H1 (cell line): Measurements from ENCODE around the gene HSCB. TPM values are rescaled to one million over a fixed set of nuclear protein-coding genes. Genes with fewer than 3 reads are reported as not detected.

Experiments
- CTCF ChIA-PET: fragments of 300-600 bp; sonication (Branson Sonifier 250); formaldehyde crosslinking; loops from one replicate; lab custom pipeline; 2021; ENCODE audit not compliant: partially characterized antibody; lab: Charles Lee
- POLR2A ChIA-PET: fragments of 300-600 bp; sonication (Branson Sonifier 250); formaldehyde crosslinking; loops from one replicate; lab custom pipeline; 2021; ENCODE audit warnings: inconsistent platforms; ENCODE audit not compliant: partially characterized antibody; lab: Charles Lee
- DNase-seq, 2 experiments: peaks; one replicate each; pipeline versions ENCODE4 v3.0.0 to v3.0.0-alpha.2; 2010 to 2022; ENCODE audit warnings: low spot score in 2 of 2, low read depth in 1 of 2, mixed read lengths in 1 of 2
- FAIRE-seq: peaks from 2 replicates; lab custom pipeline; 2011; peaks lifted over from hg19 to GRCh38; lab: Jason Lieb, UNC
- H2AFZ ChIP-seq: 2 replicates; pipeline ENCODE4 v1.8.1; 2012; ENCODE audit warnings: low read length, inconsistent platforms
- H2AK5ac ChIP-seq: 2 replicates; pipeline ENCODE4 v1.6.1; 2013; ENCODE audit warnings: low read depth, low read length
- H2BK120ac ChIP-seq: replicated peaks from 2 replicates; pipeline ENCODE3; 2013; ENCODE audit warnings: low read depth, low read length, inconsistent platforms
- H2BK12ac ChIP-seq: 2 replicates; pipeline ENCODE4 v1.6.1; 2013; ENCODE audit warnings: low read depth, low read length
- H2BK15ac ChIP-seq: 2 replicates; pipeline ENCODE4 v1.6.1; 2013; ENCODE audit warnings: low read length
- H2BK20ac ChIP-seq: 2 replicates; pipeline ENCODE4 v1.6.1; 2013; ENCODE audit warnings: low read length
- H2BK5ac ChIP-seq: 2 replicates; pipeline ENCODE4 v1.6.1; 2013; ENCODE audit warnings: low read depth, low read length
- H3K14ac ChIP-seq: 2 replicates; pipeline ENCODE4 v1.6.1; 2013; ENCODE audit warnings: inconsistent platforms; ENCODE audit not compliant: insufficient read length
- H3K18ac ChIP-seq: 2 replicates; pipeline ENCODE4 v1.6.1; 2013; ENCODE audit warnings: low read length; ENCODE audit errors: extremely low read depth
- H3K23ac ChIP-seq: 2 replicates; pipeline ENCODE4 v1.6.1; 2013; ENCODE audit warnings: inconsistent platforms; ENCODE audit not compliant: insufficient read length
- H3K23me2 ChIP-seq: 2 replicates; pipeline ENCODE4 v1.6.1; 2013; ENCODE audit warnings: low read depth, low read length
- H3K27ac ChIP-seq: 2 replicates; pipeline ENCODE4 v1.6.1; 2011; ENCODE audit warnings: low read depth, low read length, inconsistent platforms
- H3K27me3 ChIP-seq, 4 experiments: replicated peaks in 1 of 4; 1 replicate in 1 of 4; 2 replicates in 3 of 4; pipeline versions ENCODE4 v1.6.1 to v1.8.1; 2011 to 2013; ENCODE audit warnings: low read length in 3 of 4, mild to moderate bottlenecking in 3 of 4, inconsistent platforms in 2 of 4, mixed read lengths in 2 of 4, moderate library complexity in 1 of 4; ENCODE audit not compliant: control insufficient read depth in 3 of 4, insufficient read depth in 3 of 4; ENCODE audit errors: extremely low read depth in 1 of 4
- H3K36me3 ChIP-seq, 4 experiments: 2 replicates each; pipeline versions ENCODE4 v1.6.1 to v1.8.1; 2011 to 2013; ENCODE audit warnings: mild to moderate bottlenecking in 4 of 4, low read length in 3 of 4, moderate library complexity in 2 of 4, control low read depth in 1 of 4, inconsistent platforms in 1 of 4; ENCODE audit not compliant: insufficient read depth in 4 of 4, control insufficient read depth in 2 of 4
- H3K4ac ChIP-seq: replicated peaks from 2 replicates; pipeline ENCODE3; 2013; ENCODE audit warnings: low read length, low read depth, mixed read lengths, inconsistent platforms; ENCODE audit not compliant: insufficient read length
- H3K4me1 ChIP-seq, 4 experiments: replicated peaks in 1 of 4; 1 replicate in 1 of 4; 2 replicates in 3 of 4; pipeline versions ENCODE4 v1.6.1 to v1.8.1; 2011 to 2013; ENCODE audit warnings: low read length in 3 of 4, inconsistent platforms in 2 of 4, mixed read lengths in 1 of 4; ENCODE audit not compliant: insufficient read depth in 4 of 4, control insufficient read depth in 3 of 4
- H3K4me2 ChIP-seq, 2 experiments: 2 replicates each; pipeline versions ENCODE4 v1.6.1 to v1.8.1; 2011 to 2013; ENCODE audit warnings: low read depth in 2 of 2, low read length in 2 of 2, control low read depth in 1 of 2, inconsistent platforms in 1 of 2, mild to moderate bottlenecking in 1 of 2; ENCODE audit not compliant: insufficient read depth in 1 of 2
- H3K4me3 ChIP-seq, 4 experiments: fragments of 200-600, 300-600 bp in 1 of 4; sonication (generic), shearing (Covaris generic), sonication (Bioruptor Twin) in 1 of 4; 2 replicates each; pipeline versions ENCODE4 v1.5.1 to v1.8.1; 2011 to 2016; ENCODE audit warnings: low read length in 4 of 4, low read depth in 3 of 4, control low read depth in 2 of 4, inconsistent platforms in 2 of 4, mild to moderate bottlenecking in 2 of 4, mixed read lengths in 1 of 4, moderate library complexity in 1 of 4; ENCODE audit not compliant: insufficient read depth in 2 of 4; ENCODE audit errors: extremely low read depth in 1 of 4
- H3K56ac ChIP-seq: replicated peaks from 2 replicates; pipeline ENCODE3; 2013; ENCODE audit warnings: low read depth, mild to moderate bottlenecking, mixed read lengths, low read length, inconsistent platforms; ENCODE audit not compliant: insufficient read length
- H3K79me1 ChIP-seq: 2 replicates; pipeline ENCODE4 v1.6.1; 2013; ENCODE audit warnings: low read depth, low read length, control low read depth
- H3K79me2 ChIP-seq, 2 experiments: 2 replicates each; pipeline versions ENCODE4 v1.6.1 to v1.8.1; 2012 to 2013; ENCODE audit warnings: low read length in 2 of 2, mild to moderate bottlenecking in 2 of 2, inconsistent platforms in 1 of 2; ENCODE audit not compliant: insufficient read depth in 2 of 2, control insufficient read depth in 1 of 2
- H3K9ac ChIP-seq, 4 experiments: replicated peaks in 1 of 4; 1 replicate in 1 of 4; 2 replicates in 3 of 4; pipeline versions ENCODE4 v1.6.1 to v1.8.1; 2011 to 2013; ENCODE audit warnings: low read depth in 3 of 4, low read length in 3 of 4, control low read depth in 2 of 4, mild to moderate bottlenecking in 2 of 4, moderate library complexity in 2 of 4, inconsistent platforms in 1 of 4; ENCODE audit errors: extremely low read depth in 1 of 4
- H3K9me3 ChIP-seq, 2 experiments: 2 replicates each; pipeline versions ENCODE4 v1.6.1 to v1.8.1; 2012 to 2013; ENCODE audit warnings: mild to moderate bottlenecking in 2 of 2, moderate library complexity in 2 of 2, control low read depth in 1 of 2, inconsistent platforms in 1 of 2, low read depth in 1 of 2, low read length in 1 of 2, mixed read lengths in 1 of 2; ENCODE audit not compliant: insufficient read depth in 2 of 2
- H4K20me1 ChIP-seq, 2 experiments: replicated peaks in 1 of 2; 2 replicates each; pipeline versions ENCODE3 to v1.8.1; 2011 to 2013; ENCODE audit warnings: inconsistent platforms in 2 of 2, low read length in 2 of 2, mild to moderate bottlenecking in 1 of 2; ENCODE audit not compliant: insufficient read depth in 2 of 2, control insufficient read depth in 1 of 2
- H4K5ac ChIP-seq: 2 replicates; pipeline ENCODE4 v1.6.1; 2013; ENCODE audit warnings: low read length, low read depth, mixed read lengths, inconsistent platforms; ENCODE audit not compliant: insufficient read length
- H4K8ac ChIP-seq: 2 replicates; pipeline ENCODE4 v1.8.0; 2013; ENCODE audit warnings: mild to moderate bottlenecking, moderate library complexity, low read length, inconsistent platforms; ENCODE audit not compliant: insufficient read depth; ENCODE audit errors: extremely low read depth
- H4K91ac ChIP-seq: replicated peaks from 2 replicates; pipeline ENCODE3; 2013; ENCODE audit warnings: low read length, mixed read lengths, inconsistent platforms; ENCODE audit not compliant: insufficient read length
- ASH2L ChIP-seq: fragments of 200-600, 300-600 bp; sonication (generic); IDR thresholded peaks from one replicate; pipeline ENCODE4 v1.7.1; 2017; ENCODE audit warnings: low read length
- BACH1 ChIP-seq: IDR thresholded peaks from 2 replicates; pipeline ENCODE4 v1.6.1; 2012; ENCODE audit warnings: low read length, improper control_type of control experiment
- CHD1 ChIP-seq: IDR thresholded peaks from 2 replicates; pipeline ENCODE4 v1.6.1; 2012; ENCODE audit warnings: low read depth, low read length, improper control_type of control experiment
- EZH2 ChIP-seq: fragments of 200-600 bp; sonication (generic); IDR thresholded peaks from 2 replicates; pipeline ENCODE4 v1.7.1; 2012; ENCODE audit warnings: low read depth, mild to moderate bottlenecking, moderate library complexity, low read length, inconsistent platforms; ENCODE audit not compliant: severe bottlenecking
- WGBS, 2 experiments: shearing (Covaris generic) in 1 of 2; methylation state at CpG; one replicate each; pipeline versions ENCODE4 v1.1.6 to v1.1.7; 2013 to 2015; ENCODE audit warnings: low lambda C conversion rate in 2 of 2, mixed read lengths in 2 of 2, inconsistent platforms in 1 of 2, low coverage in 1 of 2, missing lambda C conversion rate in 1 of 2; ENCODE audit not compliant: insufficient replicate concordance in 2 of 2, insufficient coverage in 1 of 2, insufficient read length in 1 of 2; ENCODE audit errors: extremely low coverage in 1 of 2, missing lambda C conversion rate in 1 of 2; 5-methylcytosine and 5-hydroxymethylcytosine counted together
- polyA plus RNA-seq, 7 experiments: library from polyadenylated mRNA; depleted of rRNA in 3 of 7; stranded (reverse) in 5 of 7; unstranded in 2 of 7; fragments of >200 nt in 5 of 7; fragments of 200-250 nt in 2 of 7; gene quantifications; 1 replicate in 5 of 7; 2 replicates in 1 of 7; 4 replicates in 1 of 7; pipeline versions ENCODE4 v1.2.1 to v1.2.3, GENCODE V29; 2011 to 2013; ENCODE audit warnings: missing spikeins in 2 of 7, mixed read lengths in 2 of 7
- total RNA-seq: library from RNA; stranded (reverse); fragmentation: NEBNext Ultra II Directional; extraction: Animal tissue kit (Norgen Biotek cat#: 25700); gene quantifications from 2 replicates; pipeline ENCODE4 v1.2.1, GENCODE V29; 2021

The HSCB gene
- total and polyA plus RNA-seq, 2 of the 8 experiments (the other 6 are each of a cell fraction or from before 2014, with no cell fraction given), result 14.7 to 16.6 TPM

DNA sequence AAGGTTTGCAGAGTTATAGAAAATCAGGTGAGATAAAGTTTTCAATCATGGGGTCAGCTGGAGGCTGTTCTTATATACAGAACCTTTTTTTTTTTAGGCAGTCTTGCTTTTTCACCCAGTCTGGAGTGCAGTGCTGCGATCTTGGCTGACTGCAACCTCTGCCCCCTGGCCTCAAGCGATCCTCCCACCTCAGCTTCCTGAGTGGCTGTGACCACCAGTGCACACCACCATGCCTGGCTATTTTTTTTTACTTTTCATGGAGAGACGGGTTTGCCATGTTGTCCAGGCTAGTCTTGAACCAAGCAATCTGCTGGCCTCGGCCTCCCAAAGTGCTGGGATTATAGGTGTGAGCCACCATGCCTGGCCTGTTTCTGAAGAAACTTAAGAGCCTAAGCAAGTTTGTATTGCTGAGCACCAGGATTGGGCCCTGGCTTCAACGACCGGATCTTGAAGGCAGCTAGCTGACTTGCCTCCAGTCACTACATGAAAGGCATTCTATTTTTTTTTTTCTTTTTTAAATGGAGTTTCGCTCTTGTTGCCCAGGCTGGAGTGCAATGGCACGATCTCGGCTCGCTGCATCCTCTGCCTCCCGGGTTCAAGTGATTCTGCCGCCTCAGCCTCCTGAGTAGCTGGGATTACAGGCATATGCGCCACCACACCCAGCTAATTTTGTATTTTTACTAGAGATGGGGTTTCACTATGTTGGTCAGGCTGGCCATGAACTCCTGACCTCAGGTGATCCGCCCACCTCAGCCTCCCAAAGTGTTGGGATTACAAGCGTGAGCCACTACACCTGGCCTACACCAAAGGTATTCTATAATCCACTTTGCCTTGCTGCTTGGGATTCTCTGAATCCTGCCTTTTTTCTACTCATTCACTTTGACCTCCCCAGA is 50.9 kb downstream of the HSCB start:
- H3K9me3 ChIP-seq, result no peaks in the 10 kb centered on the region
- H2BK5ac ChIP-seq, result no peak overlapping the region
- no peak overlapping the region for H2BK12ac ChIP-seq
- H3K79me2 ChIP-seq, result peaks cover 0 to 10% of the 10 kb centered on the region in 2 experiments; a peak in 2 of 4 replicates
- CTCF ChIA-PET, result interaction anchor here (1.3 kb wide), 1 partner anchor 192 kb away, joined by 4 read pairs; no protein-coding TSS in a partner anchor
- no peak overlapping the region for H3K4me2 ChIP-seq
- DNase-seq (no peak), FAIRE-seq (no peak)
- no peak overlapping the region for H3K14ac ChIP-seq
- peaks cover 2 to 10% of the 10 kb centered on the region in 2 experiments for H4K20me1 ChIP-seq
- H3K4me1 ChIP-seq, result no peaks in the 10 kb centered on the region
- H4K8ac ChIP-seq, result no peak overlapping the region
- no peaks in the 10 kb centered on the region; the same call in 1 of the 2 replicates for H3K79me1 ChIP-seq
- no peak overlapping the region; the same call in 1 of the 2 replicates for H3K27ac ChIP-seq
- H3K27me3 ChIP-seq, result no peaks in the 10 kb centered on the region
- no peak overlapping the region for H2AFZ ChIP-seq
- H3K23ac ChIP-seq, result no peak overlapping the region
- H2BK120ac ChIP-seq, result no peak overlapping the region
- no peak overlapping the region for H3K56ac ChIP-seq
- H4K5ac ChIP-seq, result no peak overlapping the region
- POLR2A ChIA-PET, result interaction anchor here (1.0 to 2.0 kb wide), 4 partner anchors 10 to 163 kb away, joined by 3 to 7 read pairs (median 6); no protein-coding TSS in a partner anchor
- no peak overlapping the region for H4K91ac ChIP-seq
- 91% methylated on average over 15 of the region's 15 CpGs; no CpG with 5 or more reads in 1 of the 2 experiments for WGBS, 2 experiments
- no peak overlapping the region for H2BK20ac ChIP-seq
- H3K36me3 ChIP-seq, result peaks cover 22 to 49% (median 39%) of the 10 kb centered on the region in 4 experiments
- H2BK15ac ChIP-seq, result no peak overlapping the region
- H3K9ac ChIP-seq, result no peak overlapping the region
- no peak overlapping the region for H2AK5ac ChIP-seq
- no peak overlapping the region for H3K18ac ChIP-seq
- H3K23me2 ChIP-seq, result no peaks in the 10 kb centered on the region
- no peak overlapping the region for H3K4ac ChIP-seq
- H3K4me3 ChIP-seq, result no peak overlapping the region
- TF ChIP-seq ASH2L, result no peak
- TF ChIP-seq BACH1, result no peak
- no peak for TF ChIP-seq CHD1
- no peak for TF ChIP-seq EZH2
